Keratinocyte (primary cell): ENCODE measurements around the gene NUDT21. TPM values are rescaled to one million over a fixed set of nuclear protein-coding genes. Genes with fewer than 3 reads are reported as not detected.

Source experiments
- DNase-seq: peaks from one replicate; pipeline ENCODE4 v3.0.0-alpha.2; 2011; ENCODE audit warnings: low read depth, missing footprints, low spot score
- FAIRE-seq: peaks from 2 replicates; lab custom pipeline; 2011; peaks lifted over from hg19 to GRCh38; lab: Jason Lieb, UNC
- H2AFZ ChIP-seq: 2 replicates; pipeline ENCODE4 v1.6.0; 2012; ENCODE audit warnings: low read length, control low read depth, inconsistent platforms; ENCODE audit not compliant: control insufficient read depth
- H3K27ac ChIP-seq: 2 replicates; pipeline ENCODE4 v1.5.1; 2011; ENCODE audit warnings: low read length; ENCODE audit not compliant: control insufficient read depth, insufficient read depth
- H3K27me3 ChIP-seq: 3 replicates; pipeline ENCODE4 v1.6.0; 2011; ENCODE audit warnings: low read length; ENCODE audit not compliant: control insufficient read depth, insufficient read depth; ENCODE audit errors: extremely low read depth
- H3K36me3 ChIP-seq, 2 experiments: 2 replicates in 1 of 2; 3 replicates in 1 of 2; pipeline ENCODE4 v1.5.1; 2011; ENCODE audit warnings: low read length in 2 of 2, mild to moderate bottlenecking in 1 of 2; ENCODE audit not compliant: control insufficient read depth in 2 of 2, insufficient read depth in 2 of 2; ENCODE audit errors: extremely low read depth in 1 of 2
- H3K4me1 ChIP-seq: 3 replicates; pipeline ENCODE4 v1.5.1; 2011; ENCODE audit warnings: low read length; ENCODE audit not compliant: control insufficient read depth, insufficient read depth; ENCODE audit errors: extremely low read depth
- H3K4me2 ChIP-seq: 3 replicates; pipeline ENCODE4 v1.6.0; 2011; ENCODE audit warnings: low read depth, low read length; ENCODE audit not compliant: control insufficient read depth, insufficient read depth; ENCODE audit errors: extremely low read depth
- H3K4me3 ChIP-seq, 3 experiments: fragments of 200-600 bp in 1 of 3; sonication (generic) in 1 of 3; 2 replicates in 2 of 3; 3 replicates in 1 of 3; pipeline ENCODE4 v1.5.1; 2011 to 2016; ENCODE audit warnings: low read length in 3 of 3, mild to moderate bottlenecking in 3 of 3, control low read depth in 2 of 3, inconsistent platforms in 1 of 3, low read depth in 1 of 3, mixed read lengths in 1 of 3, mixed run types in 1 of 3, moderate library complexity in 1 of 3; ENCODE audit not compliant: control insufficient read depth in 2 of 3, insufficient read depth in 2 of 3; ENCODE audit errors: extremely low read depth in 1 of 3
- H3K79me2 ChIP-seq: 2 replicates; pipeline ENCODE4 v1.6.0; 2012; ENCODE audit warnings: low read length; ENCODE audit not compliant: control insufficient read depth, insufficient read depth
- H3K9ac ChIP-seq: 3 replicates; pipeline ENCODE4 v1.6.0; 2011; ENCODE audit warnings: low read length; ENCODE audit not compliant: control insufficient read depth, insufficient read depth; ENCODE audit errors: extremely low read depth
- H3K9me1 ChIP-seq: 3 replicates; pipeline ENCODE4 v1.6.0; 2011; ENCODE audit warnings: low read length; ENCODE audit not compliant: control insufficient read depth, insufficient read depth; ENCODE audit errors: extremely low read depth
- H3K9me3 ChIP-seq: 2 replicates; pipeline ENCODE4 v1.5.1; 2012; ENCODE audit warnings: low read depth, low read length; ENCODE audit not compliant: control insufficient read depth
- H4K20me1 ChIP-seq: 3 replicates; pipeline ENCODE4 v1.6.0; 2011; ENCODE audit warnings: low read length; ENCODE audit not compliant: control insufficient read depth, insufficient read depth; ENCODE audit errors: extremely low read depth
- EZH2 ChIP-seq: IDR thresholded peaks from one replicate; pipeline ENCODE4 v1.6.1; 2012; ENCODE audit warnings: inconsistent platforms, mild to moderate bottlenecking, low read length, moderate library complexity
- dilution Hi-C: fragments of 300-500 bp; cut with MboI; formaldehyde crosslinking; loops from one replicate; pipeline ENCODE4 v1.7.0; 2020; ENCODE audit warnings: low sequenced_read_pairs; ENCODE audit not compliant: extremely low pct_ligation_motif_present
- polyA plus RNA-seq, 5 experiments: library from polyadenylated mRNA; depleted of rRNA in 3 of 5; stranded (reverse) in 3 of 5; stranded (forward) in 1 of 5; unstranded in 1 of 5; fragments of >200 nt; gene quantifications; 1 replicate in 1 of 5; 2 replicates in 3 of 5; 3 replicates in 1 of 5; pipeline versions ENCODE4 v1.2.1 to v1.2.3, GENCODE V29; 2011 to 2012; ENCODE audit warnings: missing spikeins in 2 of 5, low read depth in 1 of 5, low replicate concordance in 1 of 5
- TF ChIP-seq, protein P1 (sequence below), 3 experiments: IDR thresholded peaks in 1 of 3; conservative IDR thresholded peaks in 1 of 3; optimal IDR thresholded peaks in 1 of 3; 2 replicates in 2 of 3; 3 replicates in 1 of 3; pipeline versions ENCODE3 to v1.5.1; 2011; ENCODE audit warnings: low read length in 3 of 3, mild to moderate bottlenecking in 3 of 3, moderate library complexity in 2 of 3, control low read depth in 1 of 3, inconsistent platforms in 1 of 3; ENCODE audit not compliant: insufficient read depth in 2 of 3; ENCODE audit errors: extremely low read depth in 1 of 3

Gene NUDT21
- polyA plus RNA-seq, 1 donor (not counting 4 experiments of a cell fraction or from before 2014, with no cell fraction given): 98.2 TPM

GRCh38 chr16:56417138-56417537 lies 34.0 kb downstream of the NUDT21 start:
- no peak overlapping the region for H3K9ac ChIP-seq
- no peaks in the 10 kb centered on the region for H3K9me3 ChIP-seq
- H3K4me3 ChIP-seq: no peak overlapping the region
- H3K4me2 ChIP-seq: no peak overlapping the region
- no peaks in the 10 kb centered on the region for H3K27me3 ChIP-seq
- no peak overlapping the region for H2AFZ ChIP-seq
- no peaks in the 10 kb centered on the region for H4K20me1 ChIP-seq
- dilution Hi-C loops: no loop called here
- FAIRE-seq: no peak
- H3K27ac ChIP-seq: no peak overlapping the region
- peaks cover 0 to 4% of the 10 kb centered on the region in 2 experiments for H3K36me3 ChIP-seq
- peaks cover 66% of the 10 kb centered on the region for H3K79me2 ChIP-seq
- peaks cover 16% of the 10 kb centered on the region for H3K4me1 ChIP-seq
- H3K9me1 ChIP-seq: no peaks in the 10 kb centered on the region
- no peak for TF ChIP-seq EZH2
- TF ChIP-seq, protein P1, sequence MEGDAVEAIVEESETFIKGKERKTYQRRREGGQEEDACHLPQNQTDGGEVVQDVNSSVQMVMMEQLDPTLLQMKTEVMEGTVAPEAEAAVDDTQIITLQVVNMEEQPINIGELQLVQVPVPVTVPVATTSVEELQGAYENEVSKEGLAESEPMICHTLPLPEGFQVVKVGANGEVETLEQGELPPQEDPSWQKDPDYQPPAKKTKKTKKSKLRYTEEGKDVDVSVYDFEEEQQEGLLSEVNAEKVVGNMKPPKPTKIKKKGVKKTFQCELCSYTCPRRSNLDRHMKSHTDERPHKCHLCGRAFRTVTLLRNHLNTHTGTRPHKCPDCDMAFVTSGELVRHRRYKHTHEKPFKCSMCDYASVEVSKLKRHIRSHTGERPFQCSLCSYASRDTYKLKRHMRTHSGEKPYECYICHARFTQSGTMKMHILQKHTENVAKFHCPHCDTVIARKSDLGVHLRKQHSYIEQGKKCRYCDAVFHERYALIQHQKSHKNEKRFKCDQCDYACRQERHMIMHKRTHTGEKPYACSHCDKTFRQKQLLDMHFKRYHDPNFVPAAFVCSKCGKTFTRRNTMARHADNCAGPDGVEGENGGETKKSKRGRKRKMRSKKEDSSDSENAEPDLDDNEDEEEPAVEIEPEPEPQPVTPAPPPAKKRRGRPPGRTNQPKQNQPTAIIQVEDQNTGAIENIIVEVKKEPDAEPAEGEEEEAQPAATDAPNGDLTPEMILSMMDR (optimal IDR thresholded peaks at IDR 0.05 in 1 of 3, IDR thresholded peaks at IDR 0.05 in 1 of 3, conservative IDR thresholded peaks at IDR 0.05 in 1 of 3; ENCODE audit: extremely low read depth in 1 of 3, insufficient read depth in 2 of 3, low read length in 3 of 3): no peak
- no peak for DNase-seq

DNA sequence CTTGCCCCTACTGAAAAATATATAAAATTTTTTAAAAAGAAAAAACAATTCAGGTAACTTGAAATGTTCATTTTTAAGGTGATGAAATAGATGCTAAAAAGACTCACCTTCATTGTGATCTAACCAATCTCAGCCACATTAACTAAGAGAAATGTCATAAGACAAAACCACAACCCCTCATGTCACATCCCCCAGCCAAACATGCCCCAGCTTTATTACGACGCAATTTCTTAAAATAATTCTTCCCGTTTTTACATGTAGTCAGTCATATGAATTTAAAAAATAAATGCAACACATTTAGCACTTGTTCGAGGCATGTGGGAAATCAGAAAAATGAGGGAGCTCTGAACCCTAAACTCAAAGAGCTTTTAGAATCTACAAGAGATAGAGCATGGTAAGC lies 35.3 kb downstream of the NUDT21 start:
- Histone ChIP-seq H2AFZ (no peak overlapping the region), H3K79me2 (peaks cover 53% of the 10 kb centered on the region), H3K9ac (no peak overlapping the region), H4K20me1 (no peaks in the 10 kb centered on the region), H3K4me2 (no peak overlapping the region), H3K4me3 (no peak overlapping the region), H3K9me3 (no peaks in the 10 kb centered on the region), H3K27ac (no peak overlapping the region), H3K36me3 (peaks cover 2 to 4% of the 10 kb centered on the region in 2 experiments), H3K9me1 (no peaks in the 10 kb centered on the region), H3K27me3 (no peaks in the 10 kb centered on the region), H3K4me1 (peaks cover 12% of the 10 kb centered on the region)
- DNase-seq (no peak), FAIRE-seq (no peak)
- dilution Hi-C loops: no loop called here
- TF ChIP-seq EZH2: no peak
- TF ChIP-seq, protein P1 (optimal IDR thresholded peaks at IDR 0.05 in 1 of 3, IDR thresholded peaks at IDR 0.05 in 1 of 3, conservative IDR thresholded peaks at IDR 0.05 in 1 of 3; ENCODE audit: extremely low read depth in 1 of 3, insufficient read depth in 2 of 3, low read length in 3 of 3): no peak
